ENCODE results near the gene PRKACA.

PRKACA gene

DNA sequence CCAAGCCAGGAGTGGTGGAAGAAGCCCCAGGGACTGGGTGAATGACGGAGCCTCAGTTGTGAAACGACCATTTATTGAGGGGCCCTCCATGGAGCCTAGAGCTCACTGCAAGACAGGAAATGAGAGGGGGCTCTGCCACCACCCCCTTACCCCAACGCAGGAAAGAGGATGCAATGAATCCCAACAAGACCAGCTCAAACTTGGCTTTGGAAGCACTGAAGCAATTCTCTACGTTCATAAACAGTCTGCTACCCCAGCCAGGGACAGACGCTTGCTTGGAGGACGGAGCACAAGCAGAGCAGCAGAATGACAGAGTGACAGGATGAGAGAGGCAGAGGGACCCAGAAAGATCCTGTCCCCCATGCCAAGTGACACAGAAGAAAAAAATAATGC is 1.0 kb downstream of the PRKACA start:
- no peak for DNase-seq (ENCODE audit: low spot score)

DNA sequence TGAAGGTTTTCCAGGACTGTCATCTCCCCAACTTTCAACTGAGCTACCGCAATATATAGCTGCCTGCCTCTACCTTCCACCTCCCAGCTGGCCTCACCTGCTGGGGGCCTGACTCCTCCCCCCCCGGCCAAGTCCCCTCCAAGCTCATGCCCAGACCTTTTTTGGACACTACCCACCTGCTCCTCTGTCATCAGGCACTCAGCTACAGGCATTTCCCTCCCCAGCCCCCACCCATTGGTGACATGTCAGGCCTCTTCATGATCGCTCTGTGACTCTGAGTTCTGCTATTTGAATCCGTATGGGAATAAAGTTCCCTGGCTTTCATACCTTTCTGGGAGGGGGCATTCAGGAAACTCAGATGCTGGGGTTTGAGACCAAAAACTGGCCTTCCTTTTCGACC is 1.8 kb downstream of the PRKACA start:
- no peak for DNase-seq (ENCODE audit: low spot score)

DNA sequence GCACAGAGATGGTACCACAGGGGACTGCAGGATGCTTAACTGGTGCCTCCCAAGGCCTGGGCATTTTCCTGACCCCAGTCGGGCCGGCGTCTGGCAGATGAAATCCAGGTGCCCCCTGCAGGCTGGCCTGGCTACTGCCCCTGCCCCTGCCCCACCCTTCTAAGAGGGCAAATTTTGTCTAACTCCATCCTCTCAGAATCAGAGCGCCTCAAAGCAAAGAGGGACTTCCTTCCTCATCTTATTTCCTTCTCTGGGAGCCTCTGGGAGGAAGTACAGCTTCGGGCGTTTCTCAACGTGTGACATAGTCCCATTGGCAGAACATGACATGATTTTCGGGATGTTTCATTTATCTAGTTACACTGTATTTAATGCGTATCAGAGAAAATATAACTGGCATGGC is 2.7 kb downstream of the PRKACA start:
- DNase-seq (ENCODE audit: low spot score): no peak

- no peak for DNase-seq (ENCODE audit: low spot score)
These were observed 3.1 kb downstream of the PRKACA start for GRCh38 chr19:14114439-14114838.

DNA sequence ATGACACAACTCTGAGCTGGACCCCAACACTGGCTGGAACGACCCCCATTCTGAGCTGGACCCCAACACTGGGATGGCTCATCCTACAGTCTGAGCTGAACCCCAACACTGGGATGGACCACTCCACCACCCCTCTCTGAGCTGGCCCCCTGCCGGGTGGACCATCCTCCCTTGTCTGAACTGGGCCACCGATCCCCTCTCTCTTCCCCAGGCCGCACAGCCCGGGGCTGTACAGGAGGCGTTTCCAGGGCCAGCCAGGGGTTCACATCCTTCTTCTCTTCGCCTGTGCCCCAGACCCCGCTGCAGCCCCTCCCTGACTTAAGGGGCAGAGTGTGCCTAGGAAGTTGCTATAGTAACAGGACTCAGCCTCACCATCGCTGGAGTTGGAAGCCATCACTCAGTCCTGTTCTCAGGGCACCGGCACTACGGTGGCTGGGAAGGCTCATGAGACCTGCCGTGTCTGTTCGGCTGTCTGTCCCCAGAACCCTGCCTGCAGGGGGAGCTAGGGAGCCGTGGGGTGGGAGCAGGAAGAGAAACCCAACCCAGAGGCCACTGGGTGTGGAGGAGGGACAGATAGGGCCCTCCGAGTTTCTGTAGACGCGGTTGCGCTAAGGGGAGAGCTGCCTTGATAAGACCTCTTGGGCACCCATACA is 3.7 kb downstream of the PRKACA start:
- DNase-seq (ENCODE audit: low spot score): no peak

DNA sequence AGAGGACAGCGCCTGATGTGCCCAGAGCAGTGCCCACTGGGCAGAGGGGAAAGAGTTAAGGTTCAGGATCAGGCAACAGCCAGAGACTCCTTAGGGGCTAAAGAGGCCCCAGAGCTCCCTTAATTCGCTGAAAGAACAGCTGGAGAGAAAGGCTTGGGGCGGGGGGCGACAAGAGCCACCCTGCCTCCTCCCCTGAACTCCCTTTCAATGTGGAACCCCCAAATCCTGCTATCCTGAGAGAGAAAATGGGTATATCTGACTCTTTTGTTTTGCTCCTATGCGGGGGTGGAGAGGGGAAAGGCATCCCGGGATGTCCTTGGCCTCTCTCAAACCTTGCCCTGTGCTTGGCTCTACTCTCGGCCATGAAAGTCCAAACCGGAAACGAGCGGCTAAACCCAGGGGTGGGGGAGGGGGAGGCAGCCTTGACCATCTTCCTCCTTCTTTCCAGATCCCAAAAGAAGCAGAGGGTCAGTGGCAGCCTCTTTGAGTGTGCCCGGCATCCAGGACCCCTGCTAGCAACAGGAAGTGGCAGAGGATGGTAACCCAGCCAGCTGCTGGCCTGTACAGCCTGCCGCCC is 4.7 kb downstream of the PRKACA start:
- no peak for DNase-seq (ENCODE audit: low spot score)

DNA sequence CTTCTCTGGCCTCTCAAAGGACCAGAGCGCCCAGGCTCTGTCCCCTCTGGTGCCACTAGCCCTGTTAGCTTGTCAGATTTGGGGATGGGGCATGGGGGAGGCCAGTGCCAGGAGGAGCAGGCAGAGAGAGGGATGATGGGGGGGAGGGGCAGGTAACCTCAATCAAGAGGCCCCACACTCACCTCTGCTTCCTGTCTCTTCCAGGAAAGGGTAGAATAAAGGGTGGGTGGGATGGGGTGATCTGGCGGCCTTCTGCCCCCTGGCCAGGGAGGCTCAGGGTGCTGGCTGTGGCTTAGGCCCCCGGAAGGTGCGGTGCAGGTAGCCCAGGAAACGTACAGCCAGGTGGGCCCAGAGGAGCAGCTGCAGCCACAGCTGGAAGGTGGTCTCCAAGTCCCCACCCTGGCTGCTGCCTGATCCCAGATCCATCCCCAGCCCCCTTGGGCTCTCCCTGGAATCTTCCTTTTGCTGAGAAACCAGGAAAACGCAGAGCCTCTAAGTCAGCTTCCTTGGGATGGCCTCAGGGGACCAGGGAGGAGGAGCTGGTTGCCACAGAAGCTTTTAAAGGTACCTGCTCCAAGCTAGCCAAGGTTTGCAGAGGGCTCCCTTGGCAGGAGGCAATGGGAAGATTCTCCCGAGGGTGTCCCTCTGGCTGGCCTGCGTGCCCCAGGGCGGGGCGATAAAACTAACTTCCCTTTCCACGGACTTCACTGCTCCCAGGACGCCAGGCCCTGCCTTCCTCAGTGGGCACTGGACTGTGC is 5.3 kb downstream of the PRKACA start:
- no peak for DNase-seq (ENCODE audit: low spot score)

- no peak for DNase-seq (ENCODE audit: low spot score)
These were observed 6.1 kb downstream of the PRKACA start for GRCh38 chr19:14111486-14111885.

- no peak for DNase-seq (ENCODE audit: low spot score)
These were observed 6.9 kb downstream of the PRKACA start for GRCh38 chr19:14110650-14111049.

DNA sequence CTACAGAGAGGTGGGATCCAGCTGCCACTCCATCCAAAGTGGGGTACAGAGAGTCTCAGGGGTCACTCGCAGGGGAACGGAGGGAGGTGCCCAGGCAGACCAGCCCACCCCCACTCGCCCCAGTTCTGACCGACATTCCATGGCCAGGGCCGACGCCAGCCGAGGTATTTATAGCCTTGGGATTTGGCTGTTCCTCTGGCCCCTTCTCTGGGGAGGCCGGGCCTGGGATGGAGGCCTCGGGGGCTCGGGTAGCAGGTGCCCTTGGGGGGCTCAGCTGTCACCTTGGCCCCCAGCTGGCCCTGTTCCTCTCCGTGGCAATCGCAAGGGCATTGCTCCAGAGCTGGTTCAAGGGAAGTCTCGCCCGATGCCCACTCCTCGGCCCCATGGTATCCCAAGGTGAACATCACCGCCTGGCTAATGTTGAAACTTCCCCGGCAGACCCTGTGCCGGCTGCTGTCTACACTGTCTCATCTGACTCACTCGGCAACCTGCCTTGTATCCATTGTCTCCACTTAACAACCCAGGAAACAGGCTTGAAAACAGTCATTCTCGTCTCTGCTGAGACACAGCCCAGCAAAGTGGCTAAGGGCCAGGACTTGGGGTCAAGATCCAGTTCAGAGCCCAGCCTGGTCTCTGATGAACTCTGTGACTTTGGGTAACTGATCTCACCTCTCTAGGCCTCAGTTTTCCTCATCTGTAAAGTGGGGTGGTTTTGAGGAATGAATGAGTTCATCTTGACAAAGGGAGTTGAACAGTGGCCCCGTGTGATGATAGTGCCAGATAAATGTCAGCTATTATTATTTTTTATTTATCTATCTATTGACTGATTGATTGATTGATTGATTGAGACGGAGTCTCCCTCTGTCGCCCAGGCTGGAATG is 9.7 kb downstream of the PRKACA start:
- peak; percentile 92 for DNase-seq (ENCODE audit: low spot score)

DNA sequence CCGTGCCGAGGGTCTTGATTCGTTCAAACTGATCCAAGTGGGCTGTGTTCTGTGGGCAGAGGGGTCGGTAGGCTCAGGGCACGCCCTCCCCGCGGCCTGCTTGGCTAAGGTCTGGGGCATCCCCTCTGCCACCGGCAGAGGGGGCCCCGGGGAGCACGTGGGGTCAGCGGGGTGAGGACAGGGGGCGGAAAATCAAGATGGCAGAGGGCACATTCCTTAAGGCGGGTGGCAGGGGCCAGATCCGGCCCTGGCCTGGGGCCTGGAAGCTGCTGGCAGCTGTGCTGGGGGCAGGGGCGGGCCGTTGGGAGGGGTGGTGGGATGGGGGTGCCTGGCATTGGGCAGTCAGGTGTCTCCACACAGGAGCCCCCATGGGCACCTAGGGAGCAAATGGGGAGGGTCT is 10.7 kb downstream of the PRKACA start:
- DNase-seq (ENCODE audit: low spot score): no peak

DNA sequence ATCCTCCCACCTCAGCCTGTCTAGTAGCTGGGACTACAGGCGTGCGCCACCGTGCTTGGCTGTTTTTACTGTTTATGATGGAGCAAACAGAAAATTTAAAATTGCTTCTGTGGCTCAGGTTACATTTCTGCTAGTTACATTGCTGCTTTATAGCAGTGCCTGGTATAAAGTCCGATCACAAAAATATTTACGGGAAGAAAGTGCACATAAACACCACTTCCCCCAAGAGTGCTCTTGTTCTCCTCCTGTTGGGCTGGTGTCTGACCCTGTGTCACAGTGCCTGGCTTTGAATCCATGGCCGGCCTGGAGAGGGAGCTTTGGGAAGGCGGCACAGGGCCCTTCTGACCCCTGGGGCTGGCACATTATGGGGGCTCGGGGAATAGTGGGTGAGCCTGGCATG is 11.9 kb downstream of the PRKACA start:
- DNase-seq (ENCODE audit: low spot score): no peak

DNA sequence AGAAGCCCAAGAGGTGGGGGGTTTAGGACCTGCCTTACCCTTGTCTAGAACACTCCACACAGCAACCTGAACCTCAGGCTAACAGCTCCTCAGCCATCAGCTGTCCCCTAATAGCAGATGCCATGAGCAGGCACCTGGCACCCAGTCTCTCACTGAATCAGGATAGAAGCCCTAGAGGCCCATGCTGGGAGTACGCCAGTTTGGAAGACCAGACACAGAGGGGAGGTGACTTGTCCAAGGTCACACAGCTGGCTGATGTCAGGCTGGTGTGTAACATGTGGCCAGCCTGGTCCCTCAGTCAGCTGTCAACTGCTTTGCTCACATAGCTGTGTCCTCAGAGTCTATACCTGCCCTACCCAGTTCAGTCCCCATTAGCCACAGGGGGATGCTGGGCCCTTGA is 14.3 kb downstream of the PRKACA start:
- DNase-seq (ENCODE audit: low spot score): no peak

GRCh38 chr19:14102756-14103155 is 14.8 kb downstream of the PRKACA start:
- no peak for DNase-seq (ENCODE audit: low spot score)

- no peak for DNase-seq (ENCODE audit: low spot score)
These were observed 15.4 kb downstream of the PRKACA start for GRCh38 chr19:14102102-14102696.

GRCh38 chr19:14101003-14101545 is 16.5 kb downstream of the PRKACA start:
- DNase-seq (ENCODE audit: low spot score): no peak

GRCh38 chr19:14097532-14098151 is 19.9 kb downstream of the PRKACA start:
- DNase-seq (ENCODE audit: low spot score): no peak

DNA sequence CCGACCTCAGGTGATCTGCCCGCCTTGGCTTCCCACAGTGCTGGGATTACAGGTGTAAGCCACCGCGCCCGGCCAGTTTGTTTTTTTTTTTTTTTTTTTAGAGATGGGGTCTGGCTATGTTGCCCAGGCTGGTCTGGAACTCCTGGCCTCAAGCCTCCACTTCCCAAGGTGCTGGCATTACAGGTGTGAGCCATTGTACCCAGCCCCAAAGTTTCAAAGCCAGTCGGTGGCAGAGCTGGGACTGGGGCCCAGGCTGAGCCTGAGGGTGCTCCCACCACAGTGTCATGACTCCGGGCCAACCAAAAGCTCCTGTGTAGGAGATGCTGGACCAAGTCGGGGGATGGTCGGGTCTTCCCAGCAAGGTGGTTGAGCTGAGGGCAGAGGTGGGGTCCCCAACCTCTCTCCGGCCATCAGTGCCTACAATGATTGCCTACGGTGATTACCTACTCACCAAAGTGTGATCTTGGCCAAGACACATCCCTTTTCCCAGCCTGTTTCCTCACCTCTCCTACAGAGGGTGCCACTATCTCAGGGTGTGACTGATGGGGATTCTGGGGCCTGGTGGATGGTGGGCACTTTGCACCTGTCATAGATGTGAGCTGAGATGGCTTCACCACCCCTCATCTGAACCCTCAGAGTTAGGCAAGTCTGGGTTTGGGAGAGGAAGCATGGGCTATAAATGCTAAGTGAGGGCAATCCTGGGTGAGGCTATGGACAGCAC is 21.1 kb downstream of the PRKACA start:
- no peak for DNase-seq (ENCODE audit: low spot score)

DNA sequence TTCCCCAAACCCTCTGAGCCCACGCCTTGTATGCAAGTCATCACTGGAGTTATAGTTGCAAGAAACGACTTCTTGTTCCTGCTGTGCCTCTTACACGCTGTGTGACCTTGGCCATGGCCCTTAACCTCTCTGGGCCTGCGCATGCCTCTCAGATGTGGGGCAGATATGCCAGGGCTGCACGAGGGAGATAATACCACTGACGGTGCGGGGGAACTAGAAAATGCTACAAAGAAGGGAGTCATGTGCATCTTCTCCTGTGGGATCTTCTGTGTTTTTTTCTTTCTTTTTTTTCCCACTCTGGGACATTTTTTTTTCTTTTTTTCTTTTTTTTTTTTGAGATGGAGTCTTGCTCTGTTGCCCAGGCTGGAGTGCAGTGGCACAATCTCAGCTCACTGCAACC is 22.7 kb downstream of the PRKACA start:
- DNase-seq (ENCODE audit: low spot score): no peak

DNA sequence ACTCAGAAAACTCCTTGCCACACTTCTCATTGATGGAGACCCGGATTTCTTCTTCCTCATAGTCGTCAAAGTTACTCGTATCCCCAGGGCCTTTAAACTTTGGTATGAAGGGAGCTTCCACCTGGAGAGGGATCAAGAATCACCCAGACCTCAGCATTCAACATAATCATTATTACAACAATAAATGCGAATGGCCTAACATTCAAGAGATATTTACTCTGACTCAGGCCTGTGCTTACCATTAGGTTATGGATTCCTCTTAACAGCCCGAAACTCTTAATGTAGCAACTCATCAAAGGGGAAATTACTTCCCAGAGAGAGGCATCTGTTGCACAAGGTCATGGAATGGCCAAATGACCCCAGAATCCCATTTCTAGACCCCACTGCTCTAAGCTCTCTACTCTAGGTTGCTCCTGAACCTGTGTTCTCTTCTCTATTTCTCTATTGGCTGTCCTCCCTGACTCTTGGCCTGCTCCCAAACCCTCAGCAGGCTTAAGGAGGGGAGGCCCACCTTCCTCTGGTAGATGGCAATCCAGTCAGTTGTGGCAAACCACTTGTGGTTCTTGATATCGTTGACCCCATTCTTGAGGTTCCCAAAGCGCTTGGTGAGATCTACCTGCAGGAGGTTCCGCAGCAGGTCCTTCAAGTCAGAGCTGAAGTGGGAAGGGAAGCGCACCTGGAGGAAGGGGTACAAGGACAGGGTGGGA is 24.3 kb downstream of the PRKACA start:
- DNase-seq (ENCODE audit: low spot score): no peak
